ENCODE measurements around the gene PI4KB.
A peak's percentile ranks its signal among the peaks of the same experiment; 100 is the strongest.

PI4KB gene

DNA sequence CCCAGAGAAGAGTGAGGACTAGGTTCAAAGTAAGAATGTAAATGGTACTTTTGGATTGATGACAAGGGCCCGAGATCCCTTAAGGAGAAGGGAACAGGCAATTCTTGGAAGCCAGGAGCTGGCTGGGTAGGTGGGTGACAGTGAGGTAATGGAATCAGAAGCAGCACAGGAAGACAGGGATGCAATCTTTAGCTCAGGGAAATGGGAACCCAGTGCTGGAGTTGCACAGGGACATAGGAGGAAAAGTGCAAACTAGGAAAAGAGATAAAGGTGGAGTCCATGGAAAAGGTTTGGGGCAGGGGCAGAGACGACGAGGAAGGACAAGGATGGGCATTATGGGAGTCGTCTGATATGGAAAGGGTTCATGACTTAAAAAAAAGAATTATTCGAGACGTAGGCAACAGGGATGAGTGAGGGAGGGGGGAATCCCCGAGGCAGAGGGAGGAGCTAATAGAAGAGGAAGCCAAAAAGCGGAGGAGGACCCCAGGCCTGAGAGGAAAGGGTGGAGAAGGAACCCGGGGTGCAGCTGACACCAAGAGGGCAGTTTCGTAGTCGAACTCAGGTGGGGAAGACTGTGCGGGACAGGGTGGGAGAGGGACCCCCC, 495 bp downstream of the PI4KB start:
- peaks cover 15 to 25% of the 10 kb centered on the region in 2 donors for H3K4me1 ChIP-seq (ENCODE audit: control insufficient read depth in 1 of 2, insufficient read depth in 2 of 2, low read length in 2 of 2)
- peak overlapping the region; percentile 67 to 92 for H3K9ac ChIP-seq (ENCODE audit: low read depth in 1 of 2, low read length in 2 of 2)
- peak overlapping the region; percentile 69 for H3K27ac ChIP-seq (ENCODE audit: low read depth, low read length)
- no peaks in the 10 kb centered on the region for H3K9me3 ChIP-seq (ENCODE audit: control insufficient read depth in 1 of 2, low read length in 2 of 2)
- no peaks in the 10 kb centered on the region for H3K27me3 ChIP-seq (ENCODE audit: control insufficient read depth in 1 of 2, insufficient read depth in 2 of 2, low read length in 2 of 2)
- peaks cover 10 to 22% of the 10 kb centered on the region in 2 donors for H3K36me3 ChIP-seq (ENCODE audit: control insufficient read depth in 1 of 2, insufficient read depth in 2 of 2, low read length in 2 of 2)
- H3K4me3 ChIP-seq (ENCODE audit: low read depth in 1 of 2, low read length in 2 of 2) = peak overlapping the region; percentile 76 to 85

DNA sequence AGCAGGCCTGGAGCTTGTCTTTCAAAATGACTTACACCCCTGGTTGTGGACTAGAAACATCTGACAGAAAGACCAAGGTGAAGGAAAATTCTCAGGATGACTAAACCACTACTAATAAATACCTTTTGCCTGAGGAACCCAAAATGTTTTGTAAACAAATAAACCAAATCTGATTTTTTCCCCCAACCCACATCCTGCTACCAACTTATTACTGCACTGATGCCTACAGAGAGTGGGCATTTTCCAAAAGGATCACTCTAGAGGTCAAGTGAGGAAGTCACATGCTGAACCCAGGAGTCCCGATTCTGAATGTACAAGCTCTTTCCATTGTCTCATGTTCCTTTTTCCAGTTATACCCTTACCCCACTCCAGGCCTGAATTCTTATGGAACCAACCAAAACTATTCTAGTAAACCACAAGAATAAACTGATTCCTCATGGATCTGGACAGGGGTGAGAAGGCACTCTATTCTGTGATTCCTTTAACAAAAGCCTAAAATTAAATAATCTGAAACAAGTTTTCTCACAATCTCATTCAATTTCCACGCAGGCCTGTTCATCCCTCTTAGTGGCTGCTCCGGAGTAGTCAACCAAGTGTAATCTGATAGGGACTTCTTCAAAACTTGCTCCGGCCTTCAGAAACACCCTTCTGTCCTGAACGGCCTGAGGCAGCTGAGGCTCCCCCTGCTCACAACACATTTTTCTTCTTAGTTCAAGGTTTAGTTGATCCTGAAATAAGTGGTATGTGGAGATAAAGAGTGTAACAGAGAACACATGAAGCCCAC, 1.4 kb downstream of the PI4KB start:
- peak overlapping the region; percentile 67 to 92 for H3K9ac ChIP-seq (ENCODE audit: low read depth in 1 of 2, low read length in 2 of 2)
- H3K36me3 ChIP-seq (ENCODE audit: control insufficient read depth in 1 of 2, insufficient read depth in 2 of 2, low read length in 2 of 2) = peaks cover 10 to 25% of the 10 kb centered on the region in 2 donors
- no peaks in the 10 kb centered on the region for H3K27me3 ChIP-seq (ENCODE audit: control insufficient read depth in 1 of 2, insufficient read depth in 2 of 2, low read length in 2 of 2)
- H3K4me1 ChIP-seq (ENCODE audit: control insufficient read depth in 1 of 2, insufficient read depth in 2 of 2, low read length in 2 of 2) = peaks cover 15 to 25% of the 10 kb centered on the region in 2 donors
- peak overlapping the region; percentile 76 to 85 for H3K4me3 ChIP-seq (ENCODE audit: low read depth in 1 of 2, low read length in 2 of 2)
- H3K27ac ChIP-seq (ENCODE audit: low read depth, low read length) = no peak overlapping the region
- no peaks in the 10 kb centered on the region for H3K9me3 ChIP-seq (ENCODE audit: control insufficient read depth in 1 of 2, low read length in 2 of 2)

DNA sequence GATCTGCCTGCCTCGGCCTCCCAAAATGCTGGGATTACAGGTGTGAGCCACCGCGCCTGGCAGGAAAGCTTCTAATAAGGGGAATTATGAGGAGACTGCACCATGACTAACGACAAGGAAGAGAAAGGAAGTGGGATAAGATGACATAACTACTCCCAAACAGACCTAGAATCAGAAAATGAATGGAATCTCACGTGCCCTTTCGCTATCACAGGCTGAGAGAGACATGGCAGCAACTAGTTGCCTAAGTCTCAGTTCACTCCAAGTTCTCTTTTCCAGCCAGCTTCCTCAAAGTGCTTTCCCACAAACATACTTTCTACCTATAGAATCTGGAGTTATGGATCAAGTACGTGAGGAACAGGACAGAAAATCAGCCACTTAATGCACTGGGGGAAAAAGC, 2.0 kb downstream of the PI4KB start:
- H3K9ac ChIP-seq (ENCODE audit: low read depth in 1 of 2, low read length in 2 of 2) = no peak overlapping the region

DNA sequence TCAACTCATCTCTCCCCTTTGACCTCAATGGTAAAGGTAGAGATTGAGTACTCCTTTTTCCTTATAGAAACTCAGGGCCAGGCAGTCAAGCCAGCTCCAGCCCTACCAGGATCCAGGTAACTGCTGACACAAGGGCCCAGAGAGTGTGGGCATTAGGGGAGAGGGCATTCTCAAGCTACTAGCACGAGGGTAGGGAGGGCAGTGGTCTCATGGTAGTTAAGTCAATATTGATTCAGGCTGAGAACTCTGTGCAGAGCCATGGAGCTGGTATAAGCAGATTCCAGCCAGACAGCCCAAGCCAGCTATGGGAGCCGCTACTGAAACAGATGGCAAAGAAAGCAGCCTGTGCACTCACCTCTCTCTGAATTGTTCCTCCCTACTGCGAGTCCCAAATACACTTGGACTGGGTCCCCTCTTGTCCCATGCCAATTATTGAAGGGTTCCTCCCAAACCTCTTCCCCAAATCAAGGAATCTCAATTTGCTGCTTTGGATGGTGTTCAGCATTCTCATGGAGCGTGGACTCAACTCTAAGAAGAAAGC, 2.8 kb downstream of the PI4KB start:
- Histone ChIP-seq H3K27me3 (ENCODE audit: control insufficient read depth in 1 of 2, insufficient read depth in 2 of 2, low read length in 2 of 2) (no peaks in the 10 kb centered on the region), H3K4me3 (ENCODE audit: low read depth in 1 of 2, low read length in 2 of 2) (no peak overlapping the region), H3K9ac (ENCODE audit: low read depth in 1 of 2, low read length in 2 of 2) (no peak overlapping the region), H3K36me3 (ENCODE audit: control insufficient read depth in 1 of 2, insufficient read depth in 2 of 2, low read length in 2 of 2) (peaks cover 10 to 38% of the 10 kb centered on the region in 2 donors), H3K27ac (ENCODE audit: low read depth, low read length) (no peak overlapping the region), H3K9me3 (ENCODE audit: control insufficient read depth in 1 of 2, low read length in 2 of 2) (no peaks in the 10 kb centered on the region), H3K4me1 (ENCODE audit: control insufficient read depth in 1 of 2, insufficient read depth in 2 of 2, low read length in 2 of 2) (peaks cover 15 to 25% of the 10 kb centered on the region in 2 donors)

More for the DNA sequence above, 2.0 kb downstream of the PI4KB start:
- Histone ChIP-seq H3K27ac (ENCODE audit: low read depth, low read length) (no peak overlapping the region), H3K9me3 (ENCODE audit: control insufficient read depth in 1 of 2, low read length in 2 of 2) (no peaks in the 10 kb centered on the region), H3K27me3 (ENCODE audit: control insufficient read depth in 1 of 2, insufficient read depth in 2 of 2, low read length in 2 of 2) (no peaks in the 10 kb centered on the region), H3K36me3 (ENCODE audit: control insufficient read depth in 1 of 2, insufficient read depth in 2 of 2, low read length in 2 of 2) (peaks cover 10 to 31% of the 10 kb centered on the region in 2 donors), H3K4me3 (ENCODE audit: low read depth in 1 of 2, low read length in 2 of 2) (no peak overlapping the region), H3K4me1 (ENCODE audit: control insufficient read depth in 1 of 2, insufficient read depth in 2 of 2, low read length in 2 of 2) (peaks cover 15 to 25% of the 10 kb centered on the region in 2 donors)

DNA sequence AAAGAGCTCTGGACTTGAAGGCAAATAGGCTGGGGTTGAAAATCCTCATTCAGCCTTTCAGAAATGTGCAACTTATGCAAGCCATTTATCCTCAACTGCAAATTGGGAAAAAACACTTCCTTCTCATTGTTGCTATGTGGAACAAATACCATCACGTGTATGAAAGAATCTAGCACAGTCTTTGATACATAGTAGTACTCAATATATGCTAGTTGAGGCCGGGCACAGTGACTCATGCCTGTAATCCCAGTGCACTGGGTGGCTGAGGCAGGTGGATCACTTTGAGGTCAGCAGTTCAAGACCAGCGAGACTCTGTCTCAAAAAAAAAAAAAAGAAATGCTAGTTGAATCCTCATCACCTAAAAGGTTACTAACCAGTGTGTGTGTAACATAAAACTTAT, 8.2 kb downstream of the PI4KB start:
- Histone ChIP-seq H3K9me3 (ENCODE audit: control insufficient read depth in 1 of 2, low read length in 2 of 2) (no peaks in the 10 kb centered on the region), H3K4me3 (ENCODE audit: low read depth in 1 of 2, low read length in 2 of 2) (no peak overlapping the region), H3K36me3 (ENCODE audit: control insufficient read depth in 1 of 2, insufficient read depth in 2 of 2, low read length in 2 of 2) (peaks cover 15 to 60% of the 10 kb centered on the region in 2 donors), H3K4me1 (ENCODE audit: control insufficient read depth in 1 of 2, insufficient read depth in 2 of 2, low read length in 2 of 2) (peaks cover 6 to 8% of the 10 kb centered on the region in 2 donors), H3K27ac (ENCODE audit: low read depth, low read length) (no peak overlapping the region), H3K9ac (ENCODE audit: low read depth in 1 of 2, low read length in 2 of 2) (no peak overlapping the region), H3K27me3 (ENCODE audit: control insufficient read depth in 1 of 2, insufficient read depth in 2 of 2, low read length in 2 of 2) (no peaks in the 10 kb centered on the region)

DNA sequence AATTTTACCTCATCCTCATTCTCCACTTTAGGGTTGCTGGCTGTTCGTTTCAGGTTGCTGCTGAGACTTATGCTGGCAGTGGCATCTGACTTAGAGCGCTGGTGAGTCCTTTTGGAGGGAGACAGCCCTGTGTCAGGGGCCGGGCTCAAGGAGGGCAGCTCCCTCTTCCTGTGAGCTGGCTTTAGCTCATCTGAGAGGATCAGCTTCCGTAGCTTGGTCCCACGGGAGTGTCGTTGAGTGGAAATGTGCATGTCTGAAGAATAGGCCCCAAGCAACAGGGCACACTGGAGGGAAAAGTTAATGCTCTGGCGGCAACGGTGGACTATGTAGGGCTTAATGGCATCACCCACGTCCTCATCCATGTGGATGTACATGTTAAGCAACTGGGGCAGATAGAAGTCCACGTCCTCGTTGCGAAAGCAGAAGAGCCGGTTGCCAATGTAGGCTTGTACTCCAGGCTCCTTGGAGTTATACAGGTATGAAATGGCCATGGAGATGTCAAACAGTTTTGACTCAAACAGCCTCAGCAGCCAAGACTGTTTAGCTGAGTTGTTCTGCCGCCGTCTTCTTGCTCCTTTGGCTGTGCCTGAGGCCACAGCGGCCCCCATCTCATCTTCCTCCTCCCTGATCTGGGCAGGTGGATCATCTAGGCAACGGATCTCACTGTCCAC, 11.5 kb downstream of the PI4KB start:
- Histone ChIP-seq H3K27ac (ENCODE audit: low read depth, low read length) (no peak overlapping the region), H3K4me3 (ENCODE audit: low read depth in 1 of 2, low read length in 2 of 2) (no peak overlapping the region), H3K36me3 (ENCODE audit: control insufficient read depth in 1 of 2, insufficient read depth in 2 of 2, low read length in 2 of 2) (peaks cover 31 to 74% of the 10 kb centered on the region in 2 donors), H3K4me1 (ENCODE audit: control insufficient read depth in 1 of 2, insufficient read depth in 2 of 2, low read length in 2 of 2) (peaks cover 26 to 30% of the 10 kb centered on the region in 2 donors), H3K9me3 (ENCODE audit: control insufficient read depth in 1 of 2, low read length in 2 of 2) (no peaks in the 10 kb centered on the region), H3K27me3 (ENCODE audit: control insufficient read depth in 1 of 2, insufficient read depth in 2 of 2, low read length in 2 of 2) (no peaks in the 10 kb centered on the region), H3K9ac (ENCODE audit: low read depth in 1 of 2, low read length in 2 of 2) (no peak overlapping the region)

DNA sequence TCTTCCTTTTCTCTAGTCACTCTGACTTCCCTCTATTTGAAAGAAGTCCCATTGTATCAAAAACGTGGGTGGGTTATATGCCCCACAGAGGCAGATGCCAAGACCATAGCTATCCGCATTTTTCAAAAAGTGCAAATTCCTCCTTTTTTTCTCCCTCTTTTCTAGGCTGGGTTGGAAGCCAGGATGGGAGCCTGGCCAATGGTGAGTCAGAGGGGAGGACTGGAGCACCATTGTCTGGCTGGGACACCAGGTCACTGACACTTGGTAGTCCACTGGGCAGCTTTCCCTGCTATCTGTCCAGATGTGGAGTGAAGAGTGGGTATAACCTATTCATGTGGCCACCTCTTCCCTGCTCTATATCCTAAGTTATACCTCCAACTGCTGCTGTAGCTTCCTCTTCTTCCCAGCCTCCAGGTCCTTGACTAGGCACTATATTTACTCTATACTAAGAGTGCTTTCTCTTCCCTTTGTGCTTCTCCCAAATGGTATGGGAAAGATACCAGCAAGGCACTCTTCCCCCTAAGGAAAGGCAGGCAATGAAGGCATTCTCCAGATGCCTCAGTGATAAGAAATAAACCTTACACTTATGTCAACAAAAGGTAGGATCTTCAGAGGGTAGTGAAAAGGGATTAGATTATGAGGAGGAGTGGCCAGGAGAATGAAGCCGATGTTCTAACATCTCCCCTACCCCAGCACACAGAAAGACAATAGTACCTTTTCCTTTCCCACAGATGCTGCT, 12.9 kb downstream of the PI4KB start:
- Histone ChIP-seq H3K4me3 (ENCODE audit: low read depth in 1 of 2, low read length in 2 of 2) (no peak overlapping the region), H3K27me3 (ENCODE audit: control insufficient read depth in 1 of 2, insufficient read depth in 2 of 2, low read length in 2 of 2) (no peaks in the 10 kb centered on the region), H3K4me1 (ENCODE audit: control insufficient read depth in 1 of 2, insufficient read depth in 2 of 2, low read length in 2 of 2) (peaks cover 39 to 40% of the 10 kb centered on the region in 2 donors), H3K9ac (ENCODE audit: low read depth in 1 of 2, low read length in 2 of 2) (no peak overlapping the region), H3K27ac (ENCODE audit: low read depth, low read length) (no peak overlapping the region), H3K36me3 (ENCODE audit: control insufficient read depth in 1 of 2, insufficient read depth in 2 of 2, low read length in 2 of 2) (peaks cover 31 to 67% of the 10 kb centered on the region in 2 donors), H3K9me3 (ENCODE audit: control insufficient read depth in 1 of 2, low read length in 2 of 2) (no peaks in the 10 kb centered on the region)

DNA sequence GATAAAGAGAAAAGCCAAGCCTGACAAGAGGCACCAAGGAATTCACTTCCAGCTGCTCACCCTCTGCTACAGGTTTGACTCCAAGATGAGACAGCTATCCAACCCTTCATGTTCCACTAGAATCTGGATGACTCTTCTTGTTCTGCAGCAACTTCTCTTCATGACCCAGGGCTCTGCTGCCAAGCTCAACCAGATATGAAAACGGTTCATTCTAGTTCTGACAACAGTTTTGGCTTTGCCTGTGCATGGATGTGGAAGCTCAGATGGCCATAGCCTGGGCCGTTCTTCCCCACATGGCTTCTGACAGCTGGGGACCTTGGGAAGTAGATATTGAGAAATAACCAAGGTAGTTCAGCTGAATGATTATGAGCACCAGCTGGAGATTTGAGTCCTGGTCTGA, 13.7 kb downstream of the PI4KB start:
- Histone ChIP-seq H3K9ac (ENCODE audit: low read depth in 1 of 2, low read length in 2 of 2) (no peak overlapping the region), H3K4me1 (ENCODE audit: control insufficient read depth in 1 of 2, insufficient read depth in 2 of 2, low read length in 2 of 2) (peaks cover 39 to 44% of the 10 kb centered on the region in 2 donors), H3K27me3 (ENCODE audit: control insufficient read depth in 1 of 2, insufficient read depth in 2 of 2, low read length in 2 of 2) (no peaks in the 10 kb centered on the region), H3K36me3 (ENCODE audit: control insufficient read depth in 1 of 2, insufficient read depth in 2 of 2, low read length in 2 of 2) (peaks cover 34 to 66% of the 10 kb centered on the region in 2 donors), H3K4me3 (ENCODE audit: low read depth in 1 of 2, low read length in 2 of 2) (no peak overlapping the region), H3K9me3 (ENCODE audit: control insufficient read depth in 1 of 2, low read length in 2 of 2) (no peaks in the 10 kb centered on the region), H3K27ac (ENCODE audit: low read depth, low read length) (no peak overlapping the region)

DNA sequence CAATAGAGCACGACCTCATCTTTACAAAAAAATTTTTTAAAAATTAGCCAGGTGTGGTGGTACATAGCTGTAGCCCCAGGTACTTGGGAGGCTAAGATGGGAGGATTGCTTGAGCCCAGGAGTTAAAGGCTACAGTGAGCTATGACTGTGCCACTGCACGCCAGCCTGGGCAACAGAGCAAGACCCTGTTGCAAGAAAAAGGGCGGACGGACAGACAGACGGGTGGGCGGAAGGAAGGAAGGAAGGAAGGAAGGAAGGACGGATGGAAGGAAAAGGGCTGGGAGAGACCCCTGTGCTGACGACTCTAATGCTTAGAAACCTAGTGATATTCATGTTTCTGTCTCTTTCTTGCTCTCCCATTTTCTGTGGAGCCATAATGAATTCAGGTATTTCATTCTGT, 14.4 kb downstream of the PI4KB start:
- Histone ChIP-seq H3K27ac (ENCODE audit: low read depth, low read length) (no peak overlapping the region), H3K4me1 (ENCODE audit: control insufficient read depth in 1 of 2, insufficient read depth in 2 of 2, low read length in 2 of 2) (peaks cover 39 to 44% of the 10 kb centered on the region in 2 donors), H3K9ac (ENCODE audit: low read depth in 1 of 2, low read length in 2 of 2) (no peak overlapping the region), H3K9me3 (ENCODE audit: control insufficient read depth in 1 of 2, low read length in 2 of 2) (no peaks in the 10 kb centered on the region), H3K4me3 (ENCODE audit: low read depth in 1 of 2, low read length in 2 of 2) (no peak overlapping the region), H3K36me3 (ENCODE audit: control insufficient read depth in 1 of 2, insufficient read depth in 2 of 2, low read length in 2 of 2) (peaks cover 34 to 72% of the 10 kb centered on the region in 2 donors), H3K27me3 (ENCODE audit: control insufficient read depth in 1 of 2, insufficient read depth in 2 of 2, low read length in 2 of 2) (no peaks in the 10 kb centered on the region)
